ENCODE data around the gene DECR2. TPM values are rescaled to one million over a fixed set of nuclear protein-coding genes. Genes with fewer than 3 reads are reported as not detected.

The DECR2 gene
- total and polyA plus RNA-seq, 9 of the 15 experiments (the other 6 are each of a cell fraction or from before 2014, with no cell fraction given), result 1.0 to 31.9 (median 10.3) TPM

DNA sequence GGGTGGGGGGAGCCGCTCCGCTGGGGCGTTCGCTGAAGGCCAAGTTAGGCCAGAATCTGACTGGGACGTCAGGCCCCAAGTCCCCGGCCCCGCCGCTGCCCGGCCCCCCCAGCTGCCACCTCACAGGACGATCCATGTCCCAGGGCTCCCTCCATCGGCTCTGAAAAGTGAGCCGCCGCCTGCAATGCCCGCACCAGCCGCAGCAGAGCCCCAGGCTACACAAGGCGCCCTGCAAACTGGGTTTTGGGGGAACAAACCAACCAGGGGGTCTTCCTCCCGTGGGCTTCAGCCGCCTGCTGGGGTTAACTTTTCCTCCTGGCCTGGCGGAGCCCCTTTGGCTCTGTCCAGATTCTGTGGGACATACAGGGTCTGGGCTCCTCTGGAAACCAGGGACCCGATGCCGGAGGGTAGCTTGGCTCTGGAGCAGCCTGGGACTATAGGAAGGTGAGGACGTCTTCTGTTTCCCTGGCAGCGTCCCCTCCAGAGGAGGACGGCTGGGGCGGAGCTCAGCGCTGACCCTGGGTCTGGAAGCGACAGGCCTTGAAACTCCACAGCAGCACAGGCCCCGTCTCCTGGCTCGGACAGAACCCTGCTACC is 3.9 kb upstream of the DECR2 start (continued):
- TF ChIP-seq REST (IDR thresholded peaks at IDR 0.05; ENCODE audit: borderline replicate concordance) (no peak), REST (CRISPR knock-in tag; IDR thresholded peaks at IDR 0.05; ENCODE audit: low read depth) (no peak), SNIP1 (IDR thresholded peaks at IDR 0.05; ENCODE audit: low read depth) (no peak), ZNF3 (CRISPR knock-in tag; IDR thresholded peaks at IDR 0.05) (0 out of 2 replicates have a peak, but pooled peaks have one; percentile 8), NR3C1 (CRISPR knock-in tag; IDR thresholded peaks at IDR 0.05) (no peak), MXI1 (IDR thresholded peaks at IDR 0.05; ENCODE audit: low read depth, low read length) (no peak), POLR2H (tag; IDR thresholded peaks at IDR 0.05; ENCODE audit: low read depth) (no peak), MYNN (IDR thresholded peaks at IDR 0.05) (0 out of 2 replicates have a peak, but pooled peaks have one; percentile 40), MYNN (CRISPR knock-in tag; IDR thresholded peaks at IDR 0.05) (no peak), JUN (IDR thresholded peaks at IDR 0.05; ENCODE audit: borderline replicate concordance, low read depth, low read length) (no peak), JUN (CRISPR knock-in tag; IDR thresholded peaks at IDR 0.05; ENCODE audit: borderline replicate concordance) (no peak), HCFC1 (IDR thresholded peaks at IDR 0.05; ENCODE audit: low read depth, low read length) (no peak), ZNF12 (CRISPR knock-in tag; IDR thresholded peaks at IDR 0.05) (0 out of 2 replicates have a peak, but pooled peaks have one; percentile 25), BCOR (IDR thresholded peaks at IDR 0.05) (no peak), XRCC5 (IDR thresholded peaks at IDR 0.05; ENCODE audit: low read depth, low read length) (no peak), PML (IDR thresholded peaks at IDR 0.05; ENCODE audit: low read length) (no peak), E4F1 (CRISPR knock-in tag; IDR thresholded peaks at IDR 0.05; ENCODE audit: borderline replicate concordance) (no peak), HSF4 (CRISPR knock-in tag; IDR thresholded peaks at IDR 0.05; ENCODE audit: borderline replicate concordance) (no peak)

All from K562 (cell line).